CD4-positive, CD25-positive, alpha-beta regulatory T cell (primary cell): ENCODE measurements around the gene CRB2. TPM values are rescaled to one million over a fixed set of nuclear protein-coding genes. Genes with fewer than 3 reads are reported as not detected.
A peak's percentile ranks its signal among the peaks of the same experiment; 100 is the strongest.

Experiments used
- ATAC-seq, 2 donors: fragments of 150-1000 bp; cut with Tn5 transposase; one replicate each; pipeline ENCODE4 v1.10.0; 2021; ENCODE audit warnings: low read depth in 2 of 2, moderate number of reproducible peaks in 2 of 2, moderate library complexity in 1 of 2
- DNase-seq, 3 donors: peaks; one replicate each; pipeline versions ENCODE4 v3.0.0 to v3.0.0-alpha.2; 2012 to 2022; ENCODE audit warnings: mixed read lengths in 1 of 3
- H3K27ac ChIP-seq: one replicate; pipeline ENCODE4 v1.7.0; 2013; ENCODE audit warnings: mild to moderate bottlenecking, low read length; ENCODE audit not compliant: insufficient read depth, poor library complexity, severe bottlenecking
- H3K27me3 ChIP-seq: one replicate; pipeline ENCODE4 v1.7.0; 2013; ENCODE audit warnings: low read length; ENCODE audit not compliant: control insufficient read depth, insufficient read depth
- H3K36me3 ChIP-seq: one replicate; pipeline ENCODE4 v1.7.0; 2013; ENCODE audit warnings: mild to moderate bottlenecking, low read length, moderate library complexity; ENCODE audit not compliant: control insufficient read depth, insufficient read depth
- H3K4me1 ChIP-seq: 2 replicates; pipeline ENCODE4 v1.7.0; 2013; ENCODE audit warnings: mild to moderate bottlenecking, low read length; ENCODE audit not compliant: insufficient read depth, control insufficient read depth, poor library complexity, severe bottlenecking
- H3K4me3 ChIP-seq: one replicate; pipeline ENCODE4 v1.7.0; 2013; ENCODE audit warnings: low read depth, mild to moderate bottlenecking, low read length, moderate library complexity
- H3K9me3 ChIP-seq, 2 experiments: 1 replicate in 1 of 2; 2 replicates in 1 of 2; pipeline ENCODE4 v1.7.0; 2013; ENCODE audit warnings: low read length in 2 of 2, mild to moderate bottlenecking in 1 of 2, moderate library complexity in 1 of 2; ENCODE audit not compliant: control insufficient read depth in 2 of 2
- H3K27ac Mint-ChIP-seq, 3 donors: one replicate each; pipeline ENCODE4 v1.8.0; 2020 to 2022; ENCODE audit warnings: mild to moderate bottlenecking in 3 of 3, mixed read lengths in 3 of 3, moderate library complexity in 2 of 3
- H3K27me3 Mint-ChIP-seq: one replicate; pipeline ENCODE4 v1.8.0; 2022; ENCODE audit warnings: mild to moderate bottlenecking, mixed read lengths
- H3K36me3 Mint-ChIP-seq: one replicate; pipeline ENCODE4 v1.8.0; 2020; ENCODE audit warnings: mixed read lengths
- H3K4me1 Mint-ChIP-seq, 4 donors: one replicate each; pipeline ENCODE4 v1.8.0; 2020 to 2022; ENCODE audit warnings: mixed read lengths in 4 of 4, mild to moderate bottlenecking in 1 of 4
- H3K4me3 Mint-ChIP-seq, 4 donors: one replicate each; pipeline ENCODE4 v1.8.0; 2020 to 2022; ENCODE audit warnings: mild to moderate bottlenecking in 4 of 4, mixed read lengths in 4 of 4, moderate library complexity in 3 of 4
- H3K9me3 Mint-ChIP-seq, 7 donors: one replicate each; pipeline ENCODE4 v1.8.0; 2020 to 2022; ENCODE audit warnings: mixed read lengths in 7 of 7, mild to moderate bottlenecking in 3 of 7, moderate library complexity in 2 of 7
- polyA plus RNA-seq, 4 donors: library from polyadenylated mRNA; unstranded; fragments of 300-500 nt; fragmentation: Illumina TruSeq; gene quantifications; one replicate each; pipeline ENCODE4 v1.2.3, GENCODE V29; 2021
- total RNA-seq: library from RNA; stranded (reverse); gene quantifications from one replicate; pipeline ENCODE4 v1.2.3, GENCODE V29; 2022

The CRB2 gene
- total and polyA plus RNA-seq, 5 donors from 2014 or later: 0.03 TPM; not detected in 4

- H3K36me3 ChIP-seq: no peaks in the 10 kb centered on the region
- DNase-seq (no peak), ATAC-seq (no peak)
- no peaks in the 10 kb centered on the region for H3K27me3 ChIP-seq
- H3K27ac ChIP-seq: no peak overlapping the region
- Mint-ChIP-seq H3K4me1 (peaks cover 0 to 13% (median 0%) of the 10 kb centered on the region in 4 donors), H3K4me3 (no peak overlapping the region), H3K36me3 (no peaks in the 10 kb centered on the region), H3K27me3 (no peaks in the 10 kb centered on the region), H3K27ac (no peak overlapping the region), H3K9me3 (peaks cover 0 to 2% (median 0%) of the 10 kb centered on the region in 7 donors)
- H3K4me1 ChIP-seq: no peaks in the 10 kb centered on the region
- no peaks in the 10 kb centered on the region for H3K9me3 ChIP-seq
- no peak overlapping the region for H3K4me3 ChIP-seq
Measured at GRCh38 chr9:123316053-123316718, 39.8 kb upstream of the CRB2 start.

GRCh38 chr9:123318202-123318601 lies 37.8 kb upstream of the CRB2 start:
- Histone ChIP-seq H3K27me3 (no peaks in the 10 kb centered on the region), H3K9me3 (no peaks in the 10 kb centered on the region), H3K4me3 (no peak overlapping the region), H3K36me3 (no peaks in the 10 kb centered on the region), H3K4me1 (peaks cover 18% of the 10 kb centered on the region), H3K27ac (no peak overlapping the region)
- peak overlapping the region in 1 of 3 donors; percentile 25 for H3K27ac Mint-ChIP-seq
- peaks cover 6 to 28% (median 16%) of the 10 kb centered on the region in 4 donors for H3K4me1 Mint-ChIP-seq
- peaks cover 0 to 2% (median 0%) of the 10 kb centered on the region in 7 donors for H3K9me3 Mint-ChIP-seq
- H3K36me3 Mint-ChIP-seq: no peaks in the 10 kb centered on the region
- ATAC-seq (no peak), DNase-seq (no peak)
- H3K4me3 Mint-ChIP-seq: no peak overlapping the region
- H3K27me3 Mint-ChIP-seq: no peaks in the 10 kb centered on the region

- no peaks in the 10 kb centered on the region for H3K9me3 ChIP-seq
- ATAC-seq: no peak
- Mint-ChIP-seq H3K4me3 (no peak overlapping the region), H3K36me3 (no peaks in the 10 kb centered on the region), H3K27me3 (no peaks in the 10 kb centered on the region), H3K27ac (no peak overlapping the region), H3K9me3 (peaks cover 0 to 2% (median 0%) of the 10 kb centered on the region in 7 donors), H3K4me1 (peaks cover 6 to 35% (median 17%) of the 10 kb centered on the region in 4 donors)
- H3K27ac ChIP-seq: no peak overlapping the region
- no peak for DNase-seq
- H3K27me3 ChIP-seq: no peaks in the 10 kb centered on the region
- H3K4me1 ChIP-seq: peaks cover 22% of the 10 kb centered on the region
- no peaks in the 10 kb centered on the region for H3K36me3 ChIP-seq
- no peak overlapping the region for H3K4me3 ChIP-seq
Measured at GRCh38 chr9:123318961-123319421, 37.0 kb upstream of the CRB2 start.

- Histone ChIP-seq H3K4me3 (no peak overlapping the region), H3K36me3 (no peaks in the 10 kb centered on the region), H3K9me3 (no peaks in the 10 kb centered on the region), H3K27me3 (no peaks in the 10 kb centered on the region), H3K4me1 (peaks cover 22% of the 10 kb centered on the region), H3K27ac (no peak overlapping the region)
- DNase-seq (no peak), ATAC-seq (no peak)
- peaks cover 0 to 2% (median 0%) of the 10 kb centered on the region in 7 donors for H3K9me3 Mint-ChIP-seq
- H3K36me3 Mint-ChIP-seq: no peaks in the 10 kb centered on the region
- no peaks in the 10 kb centered on the region for H3K27me3 Mint-ChIP-seq
- no peak overlapping the region for H3K4me3 Mint-ChIP-seq
- H3K4me1 Mint-ChIP-seq: peaks cover 6 to 39% (median 19%) of the 10 kb centered on the region in 4 donors
- H3K27ac Mint-ChIP-seq: peak overlapping the region in 2 of 3 donors; percentile 62 to 92
Measured at GRCh38 chr9:123319541-123320339, 36.3 kb upstream of the CRB2 start.

- Histone ChIP-seq H3K36me3 (no peaks in the 10 kb centered on the region), H3K27ac (no peak overlapping the region), H3K27me3 (no peaks in the 10 kb centered on the region), H3K9me3 (no peaks in the 10 kb centered on the region), H3K4me1 (peaks cover 22% of the 10 kb centered on the region), H3K4me3 (no peak overlapping the region)
- H3K4me1 Mint-ChIP-seq: peaks cover 6 to 45% (median 25%) of the 10 kb centered on the region in 4 donors
- H3K27me3 Mint-ChIP-seq: no peaks in the 10 kb centered on the region
- H3K9me3 Mint-ChIP-seq: peaks cover 0 to 2% (median 0%) of the 10 kb centered on the region in 7 donors
- ATAC-seq (no peak), DNase-seq (no peak)
- no peaks in the 10 kb centered on the region for H3K36me3 Mint-ChIP-seq
- no peak overlapping the region for H3K4me3 Mint-ChIP-seq
- peak overlapping the region; percentile 20 to 93 (median 69) for H3K27ac Mint-ChIP-seq
Measured at GRCh38 chr9:123320814-123321213, 35.2 kb upstream of the CRB2 start.

- H3K9me3 ChIP-seq: no peaks in the 10 kb centered on the region
- Mint-ChIP-seq H3K27ac (peak overlapping the region; percentile 93 to 97 (median 95)), H3K27me3 (no peaks in the 10 kb centered on the region), H3K36me3 (no peaks in the 10 kb centered on the region), H3K4me3 (peak overlapping the region in 2 of 4 donors; percentile 30 to 88), H3K9me3 (peaks cover 0 to 2% (median 0%) of the 10 kb centered on the region in 7 donors), H3K4me1 (peaks cover 6 to 45% (median 25%) of the 10 kb centered on the region in 4 donors)
- DNase-seq: no peak
- H3K4me3 ChIP-seq: peak overlapping the region; percentile 62
- peaks cover 22% of the 10 kb centered on the region for H3K4me1 ChIP-seq
- H3K27ac ChIP-seq: peak overlapping the region; percentile 68
- no peaks in the 10 kb centered on the region for H3K36me3 ChIP-seq
- no peaks in the 10 kb centered on the region for H3K27me3 ChIP-seq
- ATAC-seq: no peak
Measured at GRCh38 chr9:123321616-123322272, 34.3 kb upstream of the CRB2 start.

- no peaks in the 10 kb centered on the region for H3K36me3 ChIP-seq
- Mint-ChIP-seq H3K9me3 (peaks cover 0 to 2% (median 0%) of the 10 kb centered on the region in 7 donors), H3K27ac (peak overlapping the region; percentile 93 to 97 (median 95)), H3K27me3 (no peaks in the 10 kb centered on the region), H3K4me1 (peaks cover 6 to 45% (median 25%) of the 10 kb centered on the region in 4 donors), H3K4me3 (peak overlapping the region; percentile 55 to 88 (median 74)), H3K36me3 (no peaks in the 10 kb centered on the region)
- H3K27ac ChIP-seq: peak overlapping the region; percentile 68
- H3K4me3 ChIP-seq: peak overlapping the region; percentile 62
- peaks cover 22% of the 10 kb centered on the region for H3K4me1 ChIP-seq
- DNase-seq: peak; percentile 8 to 87 (median 74)
- ATAC-seq: peak; percentile 82 to 85
- H3K27me3 ChIP-seq: no peaks in the 10 kb centered on the region
- H3K9me3 ChIP-seq: no peaks in the 10 kb centered on the region
Measured at GRCh38 chr9:123322273-123323195, 33.5 kb upstream of the CRB2 start.
